Body of pancreas (tissue), 4 donors: ENCODE measurements around the gene SEMA6D. TPM values are rescaled to one million over a fixed set of nuclear protein-coding genes. Genes with fewer than 3 reads are reported as not detected.

Source experiments
- ATAC-seq: fragments of 150-250 bp; one replicate; pipeline ENCODE4 v1.9.1; 2016
- DNase-seq, 4 donors: peaks; one replicate each; pipeline ENCODE4 v3.0.0-alpha.2; 2019
- H3K27ac ChIP-seq, 4 donors: fragments of 200-600 bp; sonication (generic); 1 replicate in 3 of 4; 2 replicates in 1 of 4; pipeline versions ENCODE4 v1.5.1 to v1.6.1; 2016 to 2019; ENCODE audit warnings: mild to moderate bottlenecking in 1 of 4, mixed read lengths in 1 of 4, moderate library complexity in 1 of 4
- H3K27me3 ChIP-seq, 2 donors: fragments of 200-600 bp; sonication (generic); one replicate each; pipeline ENCODE4 v1.6.0; 2016; ENCODE audit warnings: mild to moderate bottlenecking in 1 of 2
- H3K36me3 ChIP-seq, 2 donors: fragments of 200-600 bp; sonication (generic); replicated peaks in 1 of 2; 2 replicates each; pipeline ENCODE4 v1.5.1; 2016; ENCODE audit warnings: low read depth in 2 of 2; ENCODE audit not compliant: insufficient read depth in 1 of 2
- H3K4me1 ChIP-seq: fragments of 200-600 bp; sonication (generic); one replicate; pipeline ENCODE4 v1.6.0; 2016
- H3K4me3 ChIP-seq, 2 donors: fragments of 200-600 bp; sonication (generic); 1 replicate in 1 of 2; 2 replicates in 1 of 2; pipeline ENCODE4 v1.5.1; 2016 to 2019
- H3K9me3 ChIP-seq, 3 donors: fragments of 200-600 bp; sonication (generic); 1 replicate in 2 of 3; 2 replicates in 1 of 3; pipeline ENCODE4 v1.5.1; 2016
- CTCF ChIP-seq, 7 experiments: fragments of 450-650 bp in 4 of 7; fragments of 200-600 bp in 3 of 7; sonication (generic) in 3 of 7; IDR thresholded peaks; one replicate each; pipeline ENCODE4 v1.5.1; 2016 to 2019; ENCODE audit warnings: antibody characterized with exemption in 7 of 7
- POLR2A ChIP-seq, 3 donors: fragments of 450-650 bp; IDR thresholded peaks; one replicate each; pipeline ENCODE4 v1.6.1; 2016; ENCODE audit warnings: antibody characterized with exemption in 3 of 3, mild to moderate bottlenecking in 2 of 3
- WGBS, 2 donors: methylation state at CpG; one replicate each; pipeline ENCODE4 v1.1.5; 2017; 5-methylcytosine and 5-hydroxymethylcytosine counted together
- intact Hi-C: fragments of 100-400 bp; cut with DNase I; formaldehyde crosslinking; loops from one replicate; pipeline ENCODE4 v1.15.1; 2023
- total RNA-seq, 2 donors: library from RNA; depleted of rRNA; stranded (reverse); fragments of >200 nt; gene quantifications; one replicate each; pipeline ENCODE4 v1.1.0, GENCODE V29; 2016

SEMA6D gene
- total RNA-seq, 2 donors from 2014 or later = 13.5 to 18.2 TPM

GRCh38 chr15:47719730-47720129 is 2.4 kb downstream of the SEMA6D start:
- no peak overlapping the region for H3K4me3 ChIP-seq
- peaks cover 49% of the 10 kb centered on the region for H3K4me1 ChIP-seq
- H3K9me3 ChIP-seq = no peaks in the 10 kb centered on the region
- H3K27me3 ChIP-seq = no peaks in the 10 kb centered on the region
- peak overlapping the region in 1 of 4 donors; percentile 20 for H3K27ac ChIP-seq
- intact Hi-C loops = no loop called here
- no peak for TF ChIP-seq POLR2A (IDR thresholded peaks at IDR 0.05)
- no peak for TF ChIP-seq CTCF (IDR thresholded peaks at IDR 0.05)
- DNase-seq (no peak), ATAC-seq (no peak)
- no peaks in the 10 kb centered on the region for H3K36me3 ChIP-seq

- H3K36me3 ChIP-seq = no peaks in the 10 kb centered on the region
- ATAC-seq (no peak), DNase-seq (no peak)
- H3K4me1 ChIP-seq = peaks cover 57% of the 10 kb centered on the region
- no peaks in the 10 kb centered on the region for H3K9me3 ChIP-seq
- no peak for TF ChIP-seq POLR2A (IDR thresholded peaks at IDR 0.05)
- no peak for TF ChIP-seq CTCF (IDR thresholded peaks at IDR 0.05)
- intact Hi-C loops = no loop called here
- H3K27me3 ChIP-seq = no peaks in the 10 kb centered on the region
- H3K4me3 ChIP-seq = no peak overlapping the region
- WGBS, 2 donors = 63 to 72% methylated on average over 4 of the region's 4 CpGs
- no peak overlapping the region for H3K27ac ChIP-seq
These were observed 3.2 kb downstream of the SEMA6D start for GRCh38 chr15:47720555-47720954.

GRCh38 chr15:47721676-47722075 is 4.4 kb downstream of the SEMA6D start:
- TF ChIP-seq POLR2A (IDR thresholded peaks at IDR 0.05) (no peak), CTCF (IDR thresholded peaks at IDR 0.05) (no peak)
- Histone ChIP-seq H3K9me3 (no peaks in the 10 kb centered on the region), H3K4me1 (peaks cover 60% of the 10 kb centered on the region), H3K27ac (no peak overlapping the region), H3K27me3 (no peaks in the 10 kb centered on the region), H3K36me3 (no peaks in the 10 kb centered on the region), H3K4me3 (no peak overlapping the region)
- intact Hi-C loops = no loop called here
- WGBS, 2 donors = 36 to 42% methylated on average over 4 of the region's 4 CpGs
- DNase-seq = peak in 1 of 4 donors; percentile 29
- no peak for ATAC-seq

- intact Hi-C loops = no loop called here
- TF ChIP-seq POLR2A (IDR thresholded peaks at IDR 0.05) = no peak
- no peak for TF ChIP-seq CTCF (IDR thresholded peaks at IDR 0.05)
- Histone ChIP-seq H3K4me3 (no peak overlapping the region), H3K27me3 (no peaks in the 10 kb centered on the region), H3K9me3 (no peaks in the 10 kb centered on the region), H3K27ac (no peak overlapping the region), H3K4me1 (peaks cover 69% of the 10 kb centered on the region), H3K36me3 (no peaks in the 10 kb centered on the region)
- WGBS, 2 donors = 77 to 91% methylated on average over 2 of the region's 2 CpGs
- no peak for DNase-seq
- no peak for ATAC-seq
These were observed 7.0 kb downstream of the SEMA6D start for GRCh38 chr15:47724346-47724745.

- TF ChIP-seq CTCF (IDR thresholded peaks at IDR 0.05) (no peak), POLR2A (IDR thresholded peaks at IDR 0.05) (no peak)
- H3K36me3 ChIP-seq = no peaks in the 10 kb centered on the region
- H3K27me3 ChIP-seq = no peaks in the 10 kb centered on the region
- no peaks in the 10 kb centered on the region for H3K9me3 ChIP-seq
- ATAC-seq (no peak), DNase-seq (no peak)
- H3K4me1 ChIP-seq = peaks cover 64% of the 10 kb centered on the region
- WGBS, 2 donors = 89 to 91% methylated on average over 4 of the region's 4 CpGs
- intact Hi-C loops = no loop called here
- H3K4me3 ChIP-seq = no peak overlapping the region
- H3K27ac ChIP-seq = no peak overlapping the region
These were observed 7.7 kb downstream of the SEMA6D start for GRCh38 chr15:47725051-47725450.
